Islet of Langerhans (tissue), 1 donor: ENCODE results near the gene AOPEP.
"Not testable (repeated sequence)": the region's sequence is repeated elsewhere in the genome, so short reads cannot be mapped to it uniquely, and the experiment has no call there.

ENCODE experiments used
- FAIRE-seq: peaks from one replicate; lab custom pipeline; 2011; peaks lifted over from hg19 to GRCh38; lab: Jason Lieb, UNC

Gene AOPEP

DNA sequence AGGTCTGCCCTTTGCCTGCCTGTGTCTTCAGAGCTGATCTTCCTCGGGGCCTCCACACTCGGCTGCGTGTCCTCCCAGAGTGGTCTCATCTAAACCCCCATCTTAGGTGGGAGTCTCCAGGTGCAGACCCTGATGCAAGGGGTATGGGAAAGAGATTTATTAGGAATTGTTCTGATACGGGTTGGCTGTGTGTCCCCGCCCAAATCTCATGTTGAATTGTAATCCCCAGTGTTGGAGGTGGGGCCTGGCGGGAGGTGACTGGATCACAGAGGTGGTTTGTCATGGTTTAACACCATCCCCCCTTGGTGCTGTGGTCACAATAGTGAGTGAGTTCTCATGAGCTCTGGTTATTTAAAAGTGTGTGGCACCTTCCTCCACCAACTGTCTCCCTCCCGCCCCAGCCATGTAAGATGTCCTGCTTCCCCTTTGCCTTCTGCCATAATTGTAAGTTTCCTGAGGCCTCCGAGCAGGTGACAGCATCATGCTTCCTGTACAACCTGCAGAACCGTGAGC lies 208.4 kb downstream of the AOPEP start:
- FAIRE-seq = no peak

DNA sequence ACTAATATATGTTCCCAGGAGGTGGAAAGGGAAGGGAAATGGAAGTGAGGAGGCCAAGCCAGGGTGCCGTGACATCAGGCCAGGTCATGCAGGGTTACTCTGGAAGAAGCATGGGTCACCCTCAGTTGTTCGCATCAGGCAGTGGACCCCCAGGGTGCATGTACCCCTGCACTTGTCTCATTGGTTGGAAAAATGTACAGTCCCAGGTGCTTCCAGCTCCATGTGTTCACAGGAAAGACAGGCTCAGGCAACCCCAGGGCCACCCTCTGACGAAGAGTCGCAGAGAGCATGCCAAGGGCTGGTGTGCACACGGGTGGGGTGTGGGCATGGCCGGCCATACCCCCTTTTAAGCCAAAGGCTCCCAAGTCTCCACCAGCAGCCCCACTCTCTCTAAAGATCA lies 208.9 kb downstream of the AOPEP start:
- no peak for FAIRE-seq

DNA sequence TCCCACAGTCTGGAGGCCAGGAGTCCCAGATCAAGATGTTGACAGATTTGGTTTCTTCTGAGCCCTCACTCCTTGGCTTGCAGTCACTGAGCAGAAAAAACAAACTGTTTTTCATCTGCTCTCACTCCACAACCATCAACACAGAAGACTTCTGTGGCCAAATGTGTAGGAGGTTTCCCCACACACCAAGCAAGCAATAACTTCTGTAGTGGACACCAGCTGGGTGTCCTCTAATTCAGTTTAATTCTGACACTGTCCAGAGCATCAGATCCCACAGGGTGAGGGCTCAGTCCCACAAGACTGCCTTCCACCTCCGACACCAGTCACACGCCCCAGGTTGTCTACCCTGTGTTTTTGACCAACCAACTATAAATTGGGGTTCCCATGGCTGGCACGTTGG lies 209.9 kb downstream of the AOPEP start:
- FAIRE-seq = no peak

DNA sequence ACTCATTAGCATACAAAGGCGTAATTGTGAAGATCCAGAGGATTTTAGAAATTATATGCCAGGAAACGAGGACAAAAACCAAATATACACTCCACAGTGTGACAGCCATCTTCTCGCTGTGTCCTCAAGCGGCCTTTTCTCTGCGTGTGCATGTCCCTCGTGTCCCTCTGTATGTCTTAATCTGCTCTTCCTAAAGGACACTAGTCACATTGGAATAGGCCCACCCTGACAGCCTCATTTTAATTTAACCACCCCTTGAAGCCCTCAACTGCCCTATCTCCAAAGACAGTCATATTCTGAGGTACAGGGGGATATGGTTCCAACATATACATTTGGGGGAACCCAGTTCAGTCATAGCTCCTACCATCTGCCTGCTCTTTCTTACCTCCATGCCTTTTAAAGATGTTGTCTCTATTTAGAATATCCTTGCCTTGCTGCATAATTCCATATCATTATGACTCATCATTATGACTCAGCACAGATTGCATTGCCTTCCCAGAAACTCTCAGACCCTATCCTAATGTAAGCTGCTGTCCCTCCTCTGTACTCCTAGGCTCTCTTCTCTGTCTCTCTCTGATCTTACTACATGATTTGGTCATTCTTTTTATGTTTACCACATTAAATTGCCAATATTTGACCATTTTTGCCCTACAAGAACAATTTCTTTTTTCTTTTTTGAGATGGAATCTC lies 210.9 kb downstream of the AOPEP start:
- peak; percentile 49 for FAIRE-seq

DNA sequence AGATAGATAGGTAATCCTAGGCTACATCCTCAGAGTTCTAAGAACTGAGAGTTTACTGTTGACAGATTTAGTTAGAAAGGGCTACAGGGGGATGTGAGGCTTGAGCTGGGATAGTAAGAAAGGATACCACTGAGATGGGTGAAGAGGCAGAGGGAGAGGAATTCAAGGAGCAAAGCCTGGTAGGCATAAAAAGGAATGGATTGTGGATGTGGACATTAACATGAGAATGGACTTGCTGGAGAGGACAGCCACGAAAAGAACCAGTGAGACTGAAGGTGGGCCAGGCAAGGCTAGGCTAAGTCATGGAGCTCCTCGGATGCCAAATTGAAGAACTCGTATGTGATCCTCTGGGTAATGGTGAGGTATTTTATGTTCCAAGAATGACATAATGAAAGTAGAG lies 211.9 kb downstream of the AOPEP start:
- no peak for FAIRE-seq

DNA sequence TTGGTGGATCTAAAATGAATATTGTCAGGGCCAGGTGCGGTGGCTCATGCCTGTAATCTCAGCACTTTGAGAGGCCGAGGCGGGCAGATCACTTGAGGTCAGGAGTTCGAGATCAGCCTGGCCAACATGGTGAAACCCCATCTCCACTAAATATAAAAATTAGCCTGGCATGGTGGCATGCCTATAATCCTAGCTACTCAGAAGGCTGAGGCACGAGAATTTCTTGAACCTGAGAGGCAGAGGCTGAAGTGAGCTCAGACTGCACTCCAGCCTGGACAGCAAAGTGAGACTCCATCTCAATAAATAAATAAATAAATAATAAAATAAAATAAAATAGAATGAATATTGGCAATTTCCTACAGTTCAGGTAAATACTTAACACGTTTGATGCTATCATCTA lies 213.8 kb downstream of the AOPEP start:
- not testable (repeated sequence) for FAIRE-seq

DNA sequence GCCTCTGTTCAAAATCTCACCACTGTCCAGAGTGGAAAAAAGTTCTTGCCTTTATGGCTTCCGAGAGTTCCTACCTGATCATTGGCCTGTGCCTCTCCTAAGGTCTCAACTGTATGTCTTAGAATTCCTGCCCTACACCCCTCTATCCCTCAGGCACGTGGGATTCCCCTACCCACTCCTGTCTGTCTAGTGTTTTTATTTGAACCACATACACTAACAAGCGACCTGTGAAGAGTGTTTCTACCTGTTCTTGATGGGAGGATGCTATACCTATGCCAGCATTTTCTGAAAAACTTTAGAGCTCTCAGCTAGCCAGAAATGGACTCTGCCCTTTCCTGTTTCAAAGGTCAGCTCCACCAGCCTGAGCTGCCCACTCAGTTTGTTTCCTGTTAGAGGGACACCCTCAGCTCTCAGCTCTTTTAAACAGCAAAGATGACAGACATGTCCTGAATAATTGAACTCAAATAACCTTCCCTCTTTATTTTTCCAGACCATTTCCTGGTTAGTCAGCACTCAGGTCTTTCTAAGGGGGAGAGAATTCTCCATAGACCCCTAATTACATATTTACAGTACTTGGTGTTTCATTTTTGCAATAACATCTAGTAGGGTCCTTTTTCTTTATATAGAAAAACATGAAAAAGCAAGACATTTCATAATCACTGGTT lies 214.8 kb downstream of the AOPEP start:
- FAIRE-seq = peak; percentile 58

DNA sequence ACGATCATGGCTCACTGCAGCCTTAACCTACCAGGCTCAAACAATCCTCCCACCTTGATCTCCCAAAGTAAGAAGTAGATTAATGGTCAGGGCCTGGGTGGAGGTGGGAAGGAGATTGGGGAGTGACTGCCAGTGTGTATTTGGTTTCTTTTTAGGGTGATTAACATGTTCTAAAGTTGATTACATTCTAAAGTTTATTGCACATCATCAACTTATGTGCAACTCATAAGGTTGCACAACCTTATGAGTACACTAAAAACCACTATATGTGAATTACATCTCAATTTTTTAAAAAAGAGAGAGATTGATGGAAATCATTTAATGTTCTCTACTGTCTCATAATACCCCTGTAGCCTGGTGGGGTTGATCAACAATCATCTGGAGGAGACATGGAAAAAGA lies 218.1 kb downstream of the AOPEP start:
- FAIRE-seq = no peak

DNA sequence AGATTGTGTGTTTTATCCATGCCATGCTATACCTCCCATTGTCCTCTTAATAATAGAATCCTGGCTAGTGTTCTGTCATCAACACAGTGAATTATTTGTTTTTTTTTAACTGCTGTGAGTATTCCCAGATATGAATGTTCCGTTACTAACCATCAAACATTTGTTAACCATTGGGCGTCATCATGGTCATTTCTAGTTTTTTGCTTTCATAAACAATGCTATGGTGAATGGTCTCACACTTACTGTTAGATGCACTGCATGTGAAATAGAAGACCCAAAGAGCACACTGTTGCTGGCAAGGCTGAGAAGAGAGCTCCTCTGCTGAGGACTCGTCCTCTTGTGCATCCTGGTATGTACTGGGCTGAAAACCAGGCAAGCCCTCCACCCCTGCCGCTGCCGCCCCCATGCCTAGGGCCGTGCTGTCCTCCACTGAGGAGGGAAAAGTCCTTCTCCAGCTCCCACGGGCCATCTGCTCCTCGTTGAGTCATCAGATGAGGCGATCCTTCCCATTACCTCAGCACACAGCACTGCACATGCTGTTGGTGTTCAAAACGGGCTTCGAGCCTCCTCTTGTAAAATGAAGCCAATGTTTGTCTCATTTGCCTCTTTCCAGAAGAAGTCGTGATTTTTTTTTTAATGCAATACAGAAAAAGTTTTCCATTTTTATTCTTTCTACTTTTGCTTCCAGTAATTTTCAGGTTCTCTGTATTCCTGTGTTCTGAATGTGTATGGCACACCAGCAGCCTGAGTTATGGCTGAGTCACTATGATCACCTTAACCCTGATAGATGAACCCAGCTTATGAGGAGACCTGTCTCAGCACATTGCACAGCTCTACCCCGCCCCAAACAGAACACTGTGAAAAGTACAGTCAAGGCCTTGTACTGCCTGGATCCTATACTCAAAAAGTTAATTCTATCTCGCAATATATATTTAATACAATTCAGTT lies 219.0 kb downstream of the AOPEP start:
- FAIRE-seq = peak; percentile 81

DNA sequence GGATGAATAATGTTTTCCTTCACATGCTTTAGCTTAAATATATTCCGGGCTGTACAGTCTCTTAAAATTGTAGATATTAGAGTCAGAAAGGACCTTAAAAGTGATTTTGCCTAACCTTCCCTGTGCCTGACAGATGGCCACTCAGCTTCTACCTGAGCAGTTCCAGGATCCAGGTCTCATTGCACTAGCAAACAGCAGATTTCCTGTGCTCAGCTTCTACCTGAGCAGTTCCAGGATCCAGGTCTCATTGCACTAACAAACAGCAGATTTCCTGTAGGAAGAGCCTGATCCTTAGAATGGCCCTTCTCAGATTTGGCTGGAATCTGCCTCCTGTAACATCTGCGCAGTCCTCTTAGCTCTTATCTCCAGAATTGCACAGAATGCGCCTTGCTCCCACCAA lies 219.8 kb downstream of the AOPEP start:
- FAIRE-seq = peak; percentile 98

DNA sequence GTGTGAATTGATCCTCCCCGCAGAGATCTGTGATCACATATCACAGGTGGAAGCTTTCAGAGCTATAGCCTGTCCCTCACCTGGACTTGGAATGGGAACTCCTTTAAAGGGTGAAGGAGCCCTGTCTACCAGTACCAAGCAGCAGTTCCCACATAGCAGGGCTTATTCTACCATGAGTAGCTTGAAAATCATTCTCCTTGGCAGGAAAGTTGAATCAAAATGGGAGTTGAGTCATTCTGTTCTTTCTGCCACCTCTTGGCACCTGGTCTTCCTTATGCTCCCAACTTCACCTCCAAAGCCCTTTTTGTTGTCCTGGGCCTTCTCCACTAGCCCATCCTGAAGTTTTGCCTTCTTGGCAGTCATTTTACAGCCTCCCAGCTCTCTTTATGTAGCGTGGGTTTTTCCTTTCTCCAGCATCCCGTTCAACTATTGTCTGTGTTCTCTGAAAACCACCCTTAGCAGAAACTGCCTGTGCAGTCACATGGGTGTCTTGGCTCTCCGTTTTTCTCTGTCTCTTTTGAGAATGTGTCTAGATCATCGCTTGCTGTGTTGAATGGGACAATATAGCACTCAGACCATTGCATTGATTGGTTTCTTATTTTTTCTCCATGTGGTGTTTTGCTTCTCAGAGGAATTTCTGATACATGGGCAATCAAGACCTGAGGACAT lies 222.2 kb downstream of the AOPEP start:
- FAIRE-seq = no peak

DNA sequence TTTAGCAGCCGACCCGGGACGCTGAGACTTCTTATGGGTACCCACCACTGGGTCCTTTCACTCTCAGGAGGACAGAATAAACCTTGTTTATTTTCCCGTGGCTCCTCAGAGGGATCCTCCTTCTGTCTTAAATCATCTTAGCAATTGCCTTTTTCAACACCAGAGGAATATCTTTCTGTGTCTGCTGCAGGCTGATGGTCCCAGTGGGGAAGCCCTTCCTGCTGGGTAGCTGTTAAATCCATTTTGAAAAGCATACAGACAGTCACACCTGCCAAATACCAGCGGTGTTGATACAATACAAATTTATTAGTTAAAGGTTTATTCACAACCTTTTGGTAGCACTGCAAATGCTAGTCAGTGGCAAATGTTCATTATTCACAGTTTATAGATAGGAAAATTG lies 222.9 kb downstream of the AOPEP start:
- FAIRE-seq = no peak

DNA sequence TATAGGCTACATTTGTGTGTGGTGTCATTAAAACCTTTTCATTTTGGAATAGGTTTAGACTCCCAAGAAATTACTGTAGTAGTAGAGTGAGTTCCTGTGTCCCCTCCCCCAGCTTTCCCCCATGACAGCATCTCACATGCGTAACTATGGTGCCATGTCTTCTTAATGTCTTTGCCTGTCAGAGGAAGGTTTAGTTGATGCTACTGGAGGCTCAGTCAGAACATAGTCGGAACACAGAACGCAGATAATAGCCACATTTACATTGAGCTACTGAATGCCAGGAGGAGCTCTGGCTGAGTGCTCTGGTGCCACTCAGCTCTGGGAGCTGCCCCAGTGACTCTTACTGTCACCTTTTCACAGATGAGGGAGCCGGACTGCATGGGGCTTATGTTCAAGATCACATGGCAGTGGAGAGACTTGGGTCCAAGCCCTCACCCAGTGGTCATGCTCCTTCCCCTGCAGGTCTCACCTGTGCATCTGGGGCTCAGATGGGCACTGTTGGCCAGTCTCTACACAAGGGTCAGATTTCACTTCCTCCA lies 223.6 kb downstream of the AOPEP start:
- no peak for FAIRE-seq

DNA sequence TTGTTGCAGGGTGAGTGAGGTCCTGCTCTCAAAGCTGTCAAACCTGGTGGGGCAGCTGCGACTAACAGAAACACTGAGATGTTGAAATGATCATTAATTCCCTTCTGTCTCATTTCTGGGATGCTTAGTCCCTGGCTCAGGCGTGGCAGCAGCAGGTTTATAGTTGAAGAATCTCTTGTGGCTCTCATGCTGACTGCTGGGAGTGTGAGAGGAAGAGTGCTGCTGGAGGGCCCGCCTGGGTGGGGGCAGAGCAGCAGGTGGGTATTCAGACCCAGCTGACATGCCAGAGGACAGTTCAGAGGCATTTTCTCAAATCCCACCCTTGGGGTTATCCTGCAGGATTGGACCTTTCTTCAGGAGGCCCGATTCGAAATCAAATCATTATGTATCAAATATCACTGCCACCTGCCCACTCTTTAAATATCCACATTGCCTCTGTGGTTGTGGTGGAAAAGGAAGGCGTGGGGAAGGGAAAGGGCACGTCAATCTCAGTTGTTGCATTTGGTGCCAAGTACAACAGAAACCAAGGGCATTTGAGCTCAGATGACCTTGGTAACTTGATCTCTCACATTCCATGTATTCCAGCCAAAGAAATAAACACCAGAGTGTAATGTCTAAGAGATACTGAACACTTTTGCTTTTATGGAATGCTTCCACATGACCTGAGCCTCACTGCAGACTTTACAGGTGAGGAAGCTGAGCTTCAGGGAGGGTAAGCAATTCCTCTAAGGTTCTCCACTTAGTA lies 224.3 kb downstream of the AOPEP start:
- FAIRE-seq = no peak

DNA sequence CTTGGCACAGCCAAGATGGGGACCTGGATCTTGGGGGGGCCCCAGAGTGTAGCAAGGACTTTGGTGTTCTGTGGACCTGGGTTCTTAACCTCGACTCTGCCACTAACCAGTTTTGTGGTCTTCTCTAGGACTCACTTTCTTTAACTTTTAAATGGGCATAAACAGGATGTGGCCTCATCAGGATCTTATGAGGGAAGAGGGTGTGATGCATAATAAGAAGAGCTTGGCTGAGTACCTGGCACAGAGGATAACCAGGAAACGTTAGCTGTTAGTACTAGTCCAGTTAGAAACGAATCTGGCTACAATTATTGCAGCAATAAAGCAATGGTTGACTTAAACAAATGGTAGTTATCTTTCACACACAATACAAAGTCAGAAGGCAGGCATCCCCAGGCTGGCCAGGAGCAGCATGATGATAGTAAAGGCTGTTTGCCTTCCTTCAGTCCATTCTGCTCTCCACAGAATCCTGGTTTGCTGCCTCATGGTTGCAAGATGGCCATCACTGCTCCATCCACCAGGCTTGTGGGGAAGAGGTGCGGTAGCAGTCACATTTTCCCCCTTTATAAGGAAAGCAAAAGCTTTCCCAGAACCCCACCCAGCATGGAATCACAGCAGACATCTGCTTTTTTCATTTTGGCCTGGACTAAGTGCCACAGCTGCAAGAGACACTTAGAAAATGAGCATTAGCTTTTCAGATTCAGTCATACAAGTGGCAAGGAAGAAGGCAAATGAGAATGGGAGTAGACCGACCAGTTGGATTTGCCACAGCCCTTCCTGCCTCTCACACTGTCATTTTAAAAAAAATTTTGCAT lies 225.0 kb downstream of the AOPEP start:
- FAIRE-seq = no peak

DNA sequence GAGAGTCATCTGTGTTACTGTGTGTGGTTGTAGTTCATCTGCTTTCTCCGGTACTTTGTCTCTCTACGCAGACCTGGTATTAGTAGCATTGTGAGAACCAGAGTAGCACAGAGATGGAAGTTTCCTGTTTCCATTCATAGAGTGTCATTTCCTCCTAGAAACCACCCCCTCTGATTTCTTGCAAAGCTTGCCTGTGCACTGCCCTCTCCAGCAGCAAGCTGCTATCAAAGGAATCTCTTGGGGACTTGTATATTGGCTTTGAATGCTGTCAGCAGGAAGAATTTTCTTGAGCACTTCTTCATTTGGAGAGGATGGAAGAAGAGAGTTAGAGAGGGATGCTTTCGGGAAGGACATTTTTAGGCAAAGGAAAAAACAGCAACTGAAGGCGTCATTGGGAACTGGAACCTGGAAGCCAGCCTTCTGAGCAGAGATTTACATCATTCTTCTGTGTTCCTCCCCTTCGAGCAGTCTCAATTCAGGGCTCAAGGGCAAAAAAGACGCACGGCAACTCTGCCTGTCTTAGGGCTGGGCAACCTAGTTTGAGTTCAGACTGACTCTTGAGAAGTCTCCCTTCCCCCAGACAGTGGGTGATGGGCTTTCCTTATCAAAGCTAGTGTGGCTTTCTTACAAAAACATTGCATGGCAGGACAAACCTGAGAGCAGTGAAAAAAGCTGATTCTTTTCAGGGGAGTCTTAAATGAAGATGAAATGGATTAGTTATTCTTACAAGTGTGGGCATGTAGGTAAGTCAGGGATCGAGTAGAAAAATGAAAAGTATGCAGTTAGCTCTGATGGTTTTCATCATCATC lies 226.3 kb downstream of the AOPEP start:
- no peak for FAIRE-seq

DNA sequence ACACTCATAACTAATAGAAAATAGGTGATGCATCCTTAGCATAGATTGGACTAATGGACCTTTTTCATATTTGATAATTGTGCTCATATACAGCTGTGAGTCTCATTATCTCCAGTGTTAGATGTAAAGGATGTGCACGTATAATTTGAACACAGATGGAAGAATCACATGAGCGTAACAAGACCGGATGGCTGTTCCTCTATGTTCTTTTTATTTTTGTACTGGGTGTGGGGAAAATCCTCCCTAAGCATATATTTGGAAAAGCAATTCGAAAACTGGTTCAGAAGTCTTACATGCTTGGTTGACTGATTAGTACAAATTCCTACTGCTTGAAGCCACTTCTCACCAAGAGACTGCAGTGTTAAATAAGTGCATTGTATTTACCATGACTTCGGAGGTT lies 230.2 kb downstream of the AOPEP start:
- FAIRE-seq = no peak

DNA sequence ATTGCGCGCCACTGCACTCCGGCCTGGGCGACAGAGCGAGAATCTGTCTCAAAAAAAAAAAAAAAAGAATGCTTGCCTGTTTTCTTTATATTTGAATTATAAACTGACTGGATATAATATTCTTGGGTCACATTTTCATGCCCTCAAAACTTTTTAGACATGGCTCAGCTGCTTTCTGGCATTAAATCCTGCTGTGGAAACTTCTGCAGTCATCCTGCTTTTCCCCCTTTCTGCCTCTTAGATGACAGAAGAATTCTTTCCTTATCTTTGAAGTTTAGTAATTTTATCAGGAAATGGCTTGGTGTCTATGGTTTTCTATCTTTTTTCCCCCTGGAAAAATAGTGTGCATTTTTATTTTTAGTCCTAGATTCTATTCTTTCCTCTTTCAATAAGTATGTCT lies 234.5 kb downstream of the AOPEP start:
- FAIRE-seq = no peak

DNA sequence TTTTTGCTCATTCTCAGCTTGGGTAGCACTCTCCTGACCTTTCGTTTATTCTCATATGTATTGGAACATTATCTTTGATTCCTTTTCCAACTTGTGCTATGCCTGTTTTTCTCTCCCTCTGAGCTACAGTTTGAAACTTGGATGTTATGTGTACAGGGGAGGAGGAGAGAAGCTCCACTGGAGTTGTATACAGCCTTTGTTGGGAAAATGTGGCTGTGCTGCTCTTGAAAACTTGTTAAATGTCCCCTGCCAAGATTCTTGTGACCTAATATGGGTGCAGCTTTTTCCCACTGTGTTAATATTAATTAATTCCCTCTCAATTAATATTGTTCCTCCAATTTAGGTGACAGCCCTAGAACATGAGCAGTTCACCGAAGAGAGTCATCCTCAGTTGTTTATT lies 235.4 kb downstream of the AOPEP start:
- no peak for FAIRE-seq

DNA sequence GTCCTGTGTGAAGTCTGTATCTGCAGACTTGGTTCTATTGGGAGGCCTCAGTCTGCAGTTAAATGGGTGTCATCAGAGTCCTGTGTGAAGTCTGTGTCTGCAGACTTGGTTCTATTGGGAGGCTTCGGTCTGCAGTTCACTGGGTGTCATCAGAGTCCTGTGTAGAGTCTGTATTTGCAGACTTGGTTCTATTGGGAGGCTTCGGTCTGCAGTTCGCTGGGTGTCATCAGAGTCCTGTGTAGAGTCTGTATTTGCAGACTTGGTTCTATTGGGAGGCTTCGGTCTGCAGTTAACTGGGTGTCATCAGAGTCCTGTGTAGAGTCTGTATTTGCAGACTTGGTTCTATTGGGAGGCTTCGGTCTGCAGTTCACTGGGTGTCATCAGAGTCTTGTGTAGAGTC lies 239.1 kb downstream of the AOPEP start:
- FAIRE-seq = not testable (repeated sequence)
